Measurements from ENCODE around the gene MARF1.

- TF ChIP-seq CTCF (IDR thresholded peaks at IDR 0.05) (no peak), POLR2A (IDR thresholded peaks at IDR 0.05) (no peak)
Measured at GRCh38 chr16:15621456-15621855, 21.5 kb downstream of the MARF1 start.

All from upper lobe of left lung (tissue), 4 donors.